GM19463 (cell line): ENCODE measurements around the gene SEC14L3.
"Not testable (repeated sequence)": the region's sequence is repeated elsewhere in the genome, so short reads cannot be mapped to it uniquely, and the experiment has no call there.

ENCODE experiments used
- ATAC-seq: cut with Tn5 transposase; IDR thresholded peaks from one replicate; pipeline ENCODE4 v1.9.1; 2021; ENCODE audit warnings: mild to moderate bottlenecking, moderate library complexity; ENCODE audit not compliant: unreplicated experiment

The SEC14L3 gene

GRCh38 chr22:30486661-30487115 lies 14.9 kb upstream of the SEC14L3 start:
- no peak for ATAC-seq

- no peak for ATAC-seq
These were observed 14.3 kb upstream of the SEC14L3 start for GRCh38 chr22:30486118-30486517.

GRCh38 chr22:30485362-30485988 lies 13.7 kb upstream of the SEC14L3 start:
- no peak for ATAC-seq

GRCh38 chr22:30483169-30483568 lies 11.4 kb upstream of the SEC14L3 start:
- no peak for ATAC-seq

GRCh38 chr22:30481711-30482110 lies 9.9 kb upstream of the SEC14L3 start:
- no peak for ATAC-seq

- no peak for ATAC-seq
These were observed 8.2 kb upstream of the SEC14L3 start for GRCh38 chr22:30479981-30480380.

- no peak for ATAC-seq
These were observed 3.0 kb upstream of the SEC14L3 start for GRCh38 chr22:30474683-30475424.

- no peak for ATAC-seq
These were observed 2.3 kb upstream of the SEC14L3 start for GRCh38 chr22:30474121-30474520.

- no peak for ATAC-seq
These were observed 1.3 kb upstream of the SEC14L3 start for GRCh38 chr22:30472994-30473720.

- no peak for ATAC-seq
These were observed 1.2 kb downstream of the SEC14L3 start for GRCh38 chr22:30470655-30471054.

GRCh38 chr22:30469165-30469564 lies 2.7 kb downstream of the SEC14L3 start:
- no peak for ATAC-seq

- ATAC-seq: not testable (repeated sequence)
These were observed 11.3 kb downstream of the SEC14L3 start for GRCh38 chr22:30460555-30460954.

GRCh38 chr22:30460147-30460546 lies 11.7 kb downstream of the SEC14L3 start:
- no peak for ATAC-seq

- ATAC-seq: no peak
These were observed 12.4 kb downstream of the SEC14L3 start for GRCh38 chr22:30459181-30460052.

GRCh38 chr22:30457981-30458380 lies 13.8 kb downstream of the SEC14L3 start:
- no peak for ATAC-seq

GRCh38 chr22:30455075-30455840 lies 16.6 kb downstream of the SEC14L3 start:
- no peak for ATAC-seq

GRCh38 chr22:30453731-30454510 lies 17.9 kb downstream of the SEC14L3 start:
- ATAC-seq: no peak

- ATAC-seq: no peak
These were observed 19.0 kb downstream of the SEC14L3 start for GRCh38 chr22:30452861-30453260.

GRCh38 chr22:30451488-30451887 lies 20.3 kb downstream of the SEC14L3 start:
- ATAC-seq: not testable (repeated sequence)
